Neural progenitor cell (in vitro differentiated cells): ENCODE measurements around the gene PHC1. TPM values are rescaled to one million over a fixed set of nuclear protein-coding genes. Genes with fewer than 3 reads are reported as not detected.

ENCODE experiments used
- DNase-seq: peaks from one replicate; pipeline ENCODE4 v3.0.0-alpha.2; 2016; ENCODE audit warnings: low spot score
- H2AFZ ChIP-seq: fragments of 200-600 bp; sonication (generic); replicated peaks from 2 replicates; pipeline ENCODE4 v1.6.1; 2016; ENCODE audit warnings: antibody characterized with exemption
- H3F3A ChIP-seq: fragments of 200-600 bp; sonication (generic); 2 replicates; pipeline ENCODE4 v1.6.1; 2016; ENCODE audit warnings: antibody characterized with exemption, low read depth
- H3K27ac ChIP-seq: fragments of 200-600 bp; sonication (generic); 2 replicates; pipeline ENCODE4 v1.5.1; 2016; ENCODE audit warnings: mild to moderate bottlenecking
- H3K27me3 ChIP-seq: fragments of 200-600 bp; sonication (generic); 2 replicates; pipeline ENCODE4 v1.6.1; 2016; ENCODE audit warnings: mild to moderate bottlenecking, moderate library complexity
- H3K36me3 ChIP-seq: fragments of 200-600 bp; sonication (generic); 2 replicates; pipeline ENCODE4 v1.5.1; 2016
- H3K4me1 ChIP-seq: fragments of 200-600 bp; sonication (generic); 2 replicates; pipeline ENCODE4 v1.6.1; 2016; ENCODE audit warnings: mixed run types
- H3K4me2 ChIP-seq: fragments of 200-600 bp; sonication (generic); 2 replicates; pipeline ENCODE4 v1.6.1; 2016
- H3K4me3 ChIP-seq: fragments of 200-600 bp; sonication (generic); 2 replicates; pipeline ENCODE4 v1.5.1; 2016
- H3K79me2 ChIP-seq: fragments of 200-600 bp; sonication (generic); 2 replicates; pipeline ENCODE4 v1.6.1; 2016; ENCODE audit warnings: low read depth
- H3K9ac ChIP-seq: fragments of 200-600 bp; sonication (generic); 2 replicates; pipeline ENCODE4 v1.6.1; 2016
- H3K9me3 ChIP-seq: fragments of 200-600 bp; sonication (generic); 2 replicates; pipeline ENCODE4 v1.5.1; 2016; ENCODE audit warnings: low read depth
- H4K20me1 ChIP-seq: fragments of 200-600 bp; sonication (generic); 2 replicates; pipeline ENCODE4 v1.6.1; 2016; ENCODE audit warnings: low read depth
- H3K27ac Mint-ChIP-seq: 3 replicates; pipeline ENCODE4 v1.8.0; 2021; ENCODE audit warnings: mixed read lengths
- H3K27me3 Mint-ChIP-seq: 2 replicates; pipeline ENCODE4 v1.8.0; 2022; ENCODE audit warnings: low read depth, mild to moderate bottlenecking, inconsistent platforms, moderate library complexity, mixed read lengths; ENCODE audit not compliant: insufficient read depth
- H3K36me3 Mint-ChIP-seq: 3 replicates; pipeline ENCODE4 v1.8.0; 2021; ENCODE audit warnings: mixed read lengths
- H3K4me1 Mint-ChIP-seq: 3 replicates; pipeline ENCODE4 v1.8.0; 2021; ENCODE audit warnings: mixed read lengths
- H3K4me3 Mint-ChIP-seq: 3 replicates; pipeline ENCODE4 v1.8.0; 2021; ENCODE audit warnings: mild to moderate bottlenecking, moderate library complexity, mixed read lengths
- H3K9me3 Mint-ChIP-seq: 3 replicates; pipeline ENCODE4 v1.8.0; 2020; ENCODE audit warnings: mixed read lengths
- EZH2 ChIP-seq: fragments of 200-600 bp; sonication (generic); IDR thresholded peaks from 2 replicates; pipeline ENCODE4 v1.6.1; 2017; ENCODE audit warnings: antibody characterized with exemption, mild to moderate bottlenecking, moderate library complexity
- EZH2phosphoT487 ChIP-seq: fragments of 200-600 bp; sonication (generic); IDR thresholded peaks from 2 replicates; pipeline ENCODE4 v1.6.1; 2017; ENCODE audit warnings: antibody characterized with exemption
- total RNA-seq: library from RNA; depleted of rRNA; stranded (reverse); fragments of >200 nt; gene quantifications from 2 replicates; pipeline ENCODE4 v1.2.3, GENCODE V29; 2015; ENCODE audit warnings: low replicate concordance
- TF ChIP-seq, protein P1 (sequence below): fragments of 200-600 bp; sonication (generic); IDR thresholded peaks from 2 replicates; pipeline ENCODE4 v1.5.1; 2017; ENCODE audit warnings: antibody characterized with exemption, mild to moderate bottlenecking

Gene PHC1
- total RNA-seq, 1 donor from 2014 or later: 62.7 TPM

DNA sequence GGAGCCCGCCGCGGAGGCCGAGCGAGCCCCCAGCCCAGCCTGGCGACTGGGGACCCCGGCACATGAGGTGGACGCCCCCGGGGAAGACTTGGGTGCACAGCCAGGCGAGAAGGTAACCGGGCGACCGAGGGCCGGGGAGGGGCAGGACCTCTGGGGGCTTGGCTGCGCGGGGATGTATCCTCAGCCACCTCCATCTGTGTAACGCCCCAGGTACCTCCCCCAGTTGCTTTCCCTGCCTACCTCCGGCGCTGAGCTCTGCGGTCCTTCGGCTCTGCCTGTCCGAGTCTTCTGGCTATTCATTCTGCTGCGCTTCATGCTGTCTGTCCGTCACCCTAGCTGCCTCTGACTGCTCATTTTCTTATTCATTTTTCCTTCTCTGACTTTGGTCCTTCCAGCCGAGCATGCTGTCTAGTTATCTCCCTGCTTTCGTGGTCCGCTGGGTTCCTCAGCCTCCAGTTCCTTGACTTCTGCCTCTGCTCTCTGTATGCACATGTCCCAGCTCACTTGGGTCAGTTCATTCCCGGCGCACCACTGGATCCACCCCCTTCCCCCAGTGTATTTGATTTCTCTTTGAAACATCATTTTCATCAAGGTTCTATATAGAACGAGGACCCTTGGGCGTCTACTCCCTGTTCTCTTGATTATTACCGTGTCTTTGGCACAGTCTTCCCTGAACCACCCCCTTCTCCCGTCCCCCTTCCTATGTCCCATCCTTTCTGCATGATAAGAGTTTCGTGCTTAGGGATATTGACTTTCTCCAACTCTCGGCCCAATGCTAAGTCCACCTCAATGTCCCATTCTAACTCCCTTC is 612 bp downstream of the PHC1 start:
- Mint-ChIP-seq H3K36me3 (peaks cover 8% of the 10 kb centered on the region), H3K9me3 (no peaks in the 10 kb centered on the region), H3K27me3 (no peaks in the 10 kb centered on the region), H3K4me1 (peaks cover 26% of the 10 kb centered on the region), H3K27ac (no peak overlapping the region), H3K4me3 (no peak overlapping the region)
- H3K79me2 ChIP-seq: peaks cover 51% of the 10 kb centered on the region
- peak; percentile 80 for DNase-seq
- peaks cover 7% of the 10 kb centered on the region for H3K36me3 ChIP-seq
- H3K9me3 ChIP-seq: no peaks in the 10 kb centered on the region
- H3K4me1 ChIP-seq: peaks cover 44% of the 10 kb centered on the region
- peaks cover 16% of the 10 kb centered on the region for H4K20me1 ChIP-seq
- peak overlapping the region; percentile 78 for H2AFZ ChIP-seq
- H3K4me3 ChIP-seq: peak overlapping the region; percentile 87
- H3K27ac ChIP-seq: no peak overlapping the region
- TF ChIP-seq EZH2phosphoT487: no peak
- TF ChIP-seq, protein P1, sequence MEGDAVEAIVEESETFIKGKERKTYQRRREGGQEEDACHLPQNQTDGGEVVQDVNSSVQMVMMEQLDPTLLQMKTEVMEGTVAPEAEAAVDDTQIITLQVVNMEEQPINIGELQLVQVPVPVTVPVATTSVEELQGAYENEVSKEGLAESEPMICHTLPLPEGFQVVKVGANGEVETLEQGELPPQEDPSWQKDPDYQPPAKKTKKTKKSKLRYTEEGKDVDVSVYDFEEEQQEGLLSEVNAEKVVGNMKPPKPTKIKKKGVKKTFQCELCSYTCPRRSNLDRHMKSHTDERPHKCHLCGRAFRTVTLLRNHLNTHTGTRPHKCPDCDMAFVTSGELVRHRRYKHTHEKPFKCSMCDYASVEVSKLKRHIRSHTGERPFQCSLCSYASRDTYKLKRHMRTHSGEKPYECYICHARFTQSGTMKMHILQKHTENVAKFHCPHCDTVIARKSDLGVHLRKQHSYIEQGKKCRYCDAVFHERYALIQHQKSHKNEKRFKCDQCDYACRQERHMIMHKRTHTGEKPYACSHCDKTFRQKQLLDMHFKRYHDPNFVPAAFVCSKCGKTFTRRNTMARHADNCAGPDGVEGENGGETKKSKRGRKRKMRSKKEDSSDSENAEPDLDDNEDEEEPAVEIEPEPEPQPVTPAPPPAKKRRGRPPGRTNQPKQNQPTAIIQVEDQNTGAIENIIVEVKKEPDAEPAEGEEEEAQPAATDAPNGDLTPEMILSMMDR: no peak
- TF ChIP-seq EZH2: no peak
- peaks cover 46% of the 10 kb centered on the region for H3F3A ChIP-seq
- no peaks in the 10 kb centered on the region for H3K27me3 ChIP-seq
- H3K9ac ChIP-seq: peak overlapping the region; percentile 50
- H3K4me2 ChIP-seq: peak overlapping the region; percentile 87

DNA sequence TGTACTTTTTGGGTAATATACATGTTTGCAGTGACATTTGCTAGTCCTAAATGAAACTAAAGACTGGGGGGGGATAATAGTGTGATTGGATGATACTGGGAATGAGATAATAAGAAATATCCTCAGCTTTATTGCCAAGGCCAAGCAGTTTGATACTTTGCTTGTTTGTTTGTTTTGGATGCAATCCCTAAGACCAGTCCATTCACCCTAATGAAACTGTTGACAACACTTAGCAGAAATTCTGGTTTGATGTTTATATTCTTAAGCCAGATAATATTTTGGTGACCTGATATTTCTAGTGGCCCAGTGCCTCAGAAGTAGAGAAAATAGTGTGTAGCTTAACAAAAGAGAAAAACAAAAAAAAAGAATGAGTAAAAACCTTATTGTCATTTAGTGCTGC is 1.8 kb downstream of the PHC1 start:
- H3K27ac ChIP-seq: no peak overlapping the region
- peaks cover 13% of the 10 kb centered on the region for H3K36me3 Mint-ChIP-seq
- no peaks in the 10 kb centered on the region for H3K27me3 Mint-ChIP-seq
- H3K4me2 ChIP-seq: peak overlapping the region; percentile 87
- no peaks in the 10 kb centered on the region for H3K9me3 ChIP-seq
- H3K36me3 ChIP-seq: peaks cover 7% of the 10 kb centered on the region
- H4K20me1 ChIP-seq: peaks cover 16% of the 10 kb centered on the region
- no peaks in the 10 kb centered on the region for H3K27me3 ChIP-seq
- H3F3A ChIP-seq: peaks cover 51% of the 10 kb centered on the region
- DNase-seq: no peak
- peak overlapping the region; percentile 87 for H3K4me3 ChIP-seq
- H2AFZ ChIP-seq: no peak overlapping the region
- TF ChIP-seq, protein P1: no peak
- TF ChIP-seq EZH2 (no peak), EZH2phosphoT487 (no peak)
- H3K4me1 Mint-ChIP-seq: peaks cover 23% of the 10 kb centered on the region
- H3K79me2 ChIP-seq: peaks cover 55% of the 10 kb centered on the region
- no peak overlapping the region for H3K27ac Mint-ChIP-seq
- H3K4me3 Mint-ChIP-seq: no peak overlapping the region
- H3K9ac ChIP-seq: peak overlapping the region; percentile 50
- peaks cover 51% of the 10 kb centered on the region for H3K4me1 ChIP-seq
- no peaks in the 10 kb centered on the region for H3K9me3 Mint-ChIP-seq

DNA sequence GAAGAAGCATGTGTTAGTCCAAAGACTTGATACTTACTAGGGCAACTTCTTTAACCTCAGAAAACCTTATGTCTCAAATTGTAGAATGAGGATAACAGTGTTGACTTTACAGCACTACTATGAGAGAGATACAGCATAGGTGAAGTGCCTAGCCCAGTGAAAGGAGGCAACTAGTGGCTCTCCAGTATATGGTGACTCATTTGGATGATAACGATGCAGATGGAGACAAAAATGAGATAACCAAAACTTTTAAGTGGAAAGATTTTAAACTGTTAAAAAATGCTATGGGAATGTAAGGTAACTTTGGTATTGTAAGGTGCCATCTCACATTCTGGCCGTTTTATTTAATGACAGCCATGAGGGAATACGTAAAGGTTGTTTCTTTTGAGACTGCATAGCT is 2.7 kb downstream of the PHC1 start:
- peaks cover 17% of the 10 kb centered on the region for H3K36me3 Mint-ChIP-seq
- Histone ChIP-seq H3K9me3 (no peaks in the 10 kb centered on the region), H3K27me3 (no peaks in the 10 kb centered on the region), H3K4me2 (no peak overlapping the region), H3K9ac (no peak overlapping the region), H3K4me3 (no peak overlapping the region), H3K36me3 (peaks cover 7% of the 10 kb centered on the region), H3F3A (peaks cover 44% of the 10 kb centered on the region), H3K27ac (no peak overlapping the region), H3K4me1 (peaks cover 43% of the 10 kb centered on the region), H4K20me1 (peaks cover 16% of the 10 kb centered on the region), H3K79me2 (peaks cover 55% of the 10 kb centered on the region), H2AFZ (no peak overlapping the region)
- H3K4me3 Mint-ChIP-seq: no peak overlapping the region
- H3K27me3 Mint-ChIP-seq: no peaks in the 10 kb centered on the region
- H3K4me1 Mint-ChIP-seq: peaks cover 15% of the 10 kb centered on the region
- H3K27ac Mint-ChIP-seq: no peak overlapping the region
- no peak for DNase-seq
- TF ChIP-seq EZH2phosphoT487 (no peak), EZH2 (no peak)
- TF ChIP-seq, protein P1: no peak
- no peaks in the 10 kb centered on the region for H3K9me3 Mint-ChIP-seq
